ENCODE results near the gene GAGE10. TPM values are rescaled to one million over a fixed set of nuclear protein-coding genes. Genes with fewer than 3 reads are reported as not detected.

Gene GAGE10
- total RNA-seq, 4 donors from 2014 or later, result not detected

DNA sequence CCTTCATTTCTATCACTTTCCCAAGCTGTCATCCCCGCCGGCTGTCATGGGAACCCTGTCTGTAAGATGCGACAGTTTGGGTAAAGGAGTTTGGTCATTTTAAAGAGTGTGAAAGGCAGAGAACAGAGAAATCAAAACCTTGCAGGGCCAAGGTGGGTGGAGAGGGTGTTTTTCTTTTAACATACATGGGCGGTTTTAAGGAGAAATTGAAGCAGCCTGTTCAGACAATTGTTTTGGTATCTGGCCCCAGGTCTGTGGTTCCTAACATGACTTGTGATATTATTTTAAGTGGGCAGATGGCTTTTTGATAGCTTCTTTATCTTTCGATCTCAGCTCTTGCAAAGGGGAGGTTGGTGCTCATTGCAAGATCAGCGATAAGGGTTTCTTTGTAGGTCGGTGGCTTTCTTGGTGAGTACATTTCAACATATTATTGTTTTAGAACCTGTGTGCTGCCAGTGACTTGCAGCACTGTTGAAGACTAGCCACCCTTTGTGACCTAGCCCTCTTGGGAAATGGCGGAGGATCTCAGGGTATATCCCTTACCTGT lies 30.2 kb upstream of the GAGE10 start:
- Histone ChIP-seq H3K9me3 (no peaks in the 10 kb centered on the region), H3K4me3 (no peak overlapping the region), H3K4me1 (peaks cover 0 to 55% (median 7%) of the 10 kb centered on the region in 3 donors), H3K27me3 (no peaks in the 10 kb centered on the region), H3K27ac (no peak overlapping the region), H3K36me3 (no peaks in the 10 kb centered on the region)
- no peak for ATAC-seq
- 89% methylated on average over 4 of the region's 8 CpGs; no CpG with 5 or more reads in 1 of the 2 donors for WGBS, 2 donors (ENCODE audit: low coverage in 1 of 2)
- TF ChIP-seq POLR2A (IDR thresholded peaks at IDR 0.05) (no peak), EP300 (IDR thresholded peaks at IDR 0.05) (no peak), POLR2AphosphoS5 (IDR thresholded peaks at IDR 0.05) (no peak)
- TF ChIP-seq, protein P1, sequence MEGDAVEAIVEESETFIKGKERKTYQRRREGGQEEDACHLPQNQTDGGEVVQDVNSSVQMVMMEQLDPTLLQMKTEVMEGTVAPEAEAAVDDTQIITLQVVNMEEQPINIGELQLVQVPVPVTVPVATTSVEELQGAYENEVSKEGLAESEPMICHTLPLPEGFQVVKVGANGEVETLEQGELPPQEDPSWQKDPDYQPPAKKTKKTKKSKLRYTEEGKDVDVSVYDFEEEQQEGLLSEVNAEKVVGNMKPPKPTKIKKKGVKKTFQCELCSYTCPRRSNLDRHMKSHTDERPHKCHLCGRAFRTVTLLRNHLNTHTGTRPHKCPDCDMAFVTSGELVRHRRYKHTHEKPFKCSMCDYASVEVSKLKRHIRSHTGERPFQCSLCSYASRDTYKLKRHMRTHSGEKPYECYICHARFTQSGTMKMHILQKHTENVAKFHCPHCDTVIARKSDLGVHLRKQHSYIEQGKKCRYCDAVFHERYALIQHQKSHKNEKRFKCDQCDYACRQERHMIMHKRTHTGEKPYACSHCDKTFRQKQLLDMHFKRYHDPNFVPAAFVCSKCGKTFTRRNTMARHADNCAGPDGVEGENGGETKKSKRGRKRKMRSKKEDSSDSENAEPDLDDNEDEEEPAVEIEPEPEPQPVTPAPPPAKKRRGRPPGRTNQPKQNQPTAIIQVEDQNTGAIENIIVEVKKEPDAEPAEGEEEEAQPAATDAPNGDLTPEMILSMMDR (IDR thresholded peaks at IDR 0.05), result no peak

DNA sequence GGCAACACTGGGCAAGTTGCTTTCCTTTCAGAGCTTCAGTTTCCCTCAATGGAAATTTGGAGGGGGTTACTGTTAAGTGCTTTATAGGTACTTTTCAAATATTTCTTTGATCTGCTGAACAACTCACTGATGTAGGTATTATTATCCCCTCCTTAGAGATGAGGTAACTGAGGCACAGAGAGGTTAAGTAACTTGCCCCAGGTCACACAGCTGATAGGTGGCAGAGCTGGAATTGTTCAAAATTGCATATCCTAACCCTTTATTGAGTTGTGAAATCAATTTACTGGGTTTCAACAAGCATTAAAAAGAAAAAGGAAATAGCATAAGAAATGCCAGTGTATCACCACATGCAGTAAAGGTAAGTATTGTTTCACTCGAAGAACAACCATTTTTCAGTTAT lies 27.2 kb upstream of the GAGE10 start:
- TF ChIP-seq EP300 (IDR thresholded peaks at IDR 0.05), result no peak
- TF ChIP-seq POLR2A (IDR thresholded peaks at IDR 0.05), result no peak
- TF ChIP-seq, protein P1 (IDR thresholded peaks at IDR 0.05), result no peak
- no peak for TF ChIP-seq POLR2AphosphoS5 (IDR thresholded peaks at IDR 0.05)
- no peaks in the 10 kb centered on the region for H3K27me3 ChIP-seq
- H3K9me3 ChIP-seq, result no peaks in the 10 kb centered on the region
- no peak for ATAC-seq
- 33 to 100% methylated on average over 1 of the region's 1 CpG for WGBS, 2 donors (ENCODE audit: low coverage in 1 of 2)
- H3K36me3 ChIP-seq, result no peaks in the 10 kb centered on the region
- no peak overlapping the region for H3K27ac ChIP-seq
- peaks cover 0 to 45% (median 0%) of the 10 kb centered on the region in 3 donors for H3K4me1 ChIP-seq
- no peak overlapping the region for H3K4me3 ChIP-seq

DNA sequence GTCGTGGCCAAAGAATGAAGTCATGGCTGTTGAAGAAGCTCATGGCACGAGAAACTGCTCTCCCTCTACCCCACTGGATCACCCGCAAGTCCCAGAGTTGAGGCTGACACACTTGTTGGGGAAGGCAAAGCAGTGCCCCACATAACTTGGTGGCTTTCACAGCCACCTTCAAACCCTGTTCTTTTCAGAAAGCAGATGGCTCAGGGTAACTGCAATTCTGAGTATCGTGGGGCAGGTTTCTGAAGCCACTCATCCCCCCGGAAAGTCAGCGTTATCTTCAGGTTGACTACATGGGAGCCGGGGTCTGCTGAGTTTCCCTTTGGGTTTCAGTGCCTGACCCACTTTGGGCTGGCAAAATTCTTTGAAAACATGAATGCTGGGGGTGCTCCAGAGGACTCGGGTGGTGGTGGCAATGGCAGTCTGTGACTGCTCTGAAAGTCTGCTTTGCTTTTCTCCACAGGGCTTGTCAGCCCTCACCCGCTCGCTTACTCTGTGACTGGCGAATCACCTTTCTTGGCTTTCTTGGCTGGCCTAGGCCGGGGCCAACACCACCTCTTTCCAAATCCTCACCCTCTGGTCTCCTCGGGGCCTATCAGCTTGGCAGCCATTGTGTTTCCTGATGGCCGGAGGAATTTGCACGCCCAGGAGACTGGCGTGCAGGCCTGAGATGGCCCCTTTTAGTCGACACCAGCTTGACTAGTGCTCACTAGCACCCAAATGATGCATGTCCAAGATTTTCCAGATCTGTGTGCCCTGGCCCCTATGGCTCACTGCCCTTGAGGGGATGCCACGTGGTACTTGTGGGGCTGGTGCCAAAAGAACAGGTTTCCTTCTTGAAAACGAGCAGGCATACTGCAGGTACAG lies 26.5 kb upstream of the GAGE10 start:
- WGBS, 2 donors (ENCODE audit: low coverage in 1 of 2), result 36 to 67% methylated on average over 4 to 12 of the region's 19 CpGs
- no peak for TF ChIP-seq EP300 (IDR thresholded peaks at IDR 0.05)
- TF ChIP-seq, protein P1 (IDR thresholded peaks at IDR 0.05), result no peak
- H3K36me3 ChIP-seq, result no peaks in the 10 kb centered on the region
- no peak for ATAC-seq
- H3K27me3 ChIP-seq, result no peaks in the 10 kb centered on the region
- peak overlapping the region in 1 of 4 donors; percentile 9 for H3K27ac ChIP-seq
- H3K4me1 ChIP-seq, result peaks cover 0 to 38% (median 0%) of the 10 kb centered on the region in 3 donors
- H3K9me3 ChIP-seq, result no peaks in the 10 kb centered on the region
- no peak overlapping the region for H3K4me3 ChIP-seq

DNA sequence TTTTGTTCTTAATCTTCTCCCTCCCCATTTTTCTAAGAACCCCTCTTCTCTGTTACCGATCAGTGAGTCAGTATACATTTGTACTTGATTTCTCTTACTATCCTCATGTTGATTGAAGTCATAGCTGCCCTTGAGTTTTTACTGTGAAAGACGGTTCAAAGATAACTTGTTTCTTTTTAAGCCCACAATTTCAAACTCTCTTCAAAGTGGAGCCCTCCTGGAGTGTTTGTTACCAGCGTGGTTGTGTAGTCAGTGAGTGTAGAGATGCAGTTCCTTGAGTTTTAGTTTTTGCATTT lies 26.0 kb upstream of the GAGE10 start:
- no peaks in the 10 kb centered on the region for H3K9me3 ChIP-seq
- TF ChIP-seq EP300 (IDR thresholded peaks at IDR 0.05) (no peak), POLR2A (IDR thresholded peaks at IDR 0.05) (no peak), POLR2AphosphoS5 (IDR thresholded peaks at IDR 0.05) (no peak)
- TF ChIP-seq, protein P1 (IDR thresholded peaks at IDR 0.05), result no peak
- no peak overlapping the region for H3K27ac ChIP-seq
- H3K27me3 ChIP-seq, result no peaks in the 10 kb centered on the region
- peaks cover 0 to 32% (median 0%) of the 10 kb centered on the region in 3 donors for H3K4me1 ChIP-seq
- no peak overlapping the region for H3K4me3 ChIP-seq
- no peak for ATAC-seq
- no peaks in the 10 kb centered on the region for H3K36me3 ChIP-seq
- 63 to 73% methylated on average over 2 to 3 of the region's 3 CpGs for WGBS, 2 donors (ENCODE audit: low coverage in 1 of 2)

DNA sequence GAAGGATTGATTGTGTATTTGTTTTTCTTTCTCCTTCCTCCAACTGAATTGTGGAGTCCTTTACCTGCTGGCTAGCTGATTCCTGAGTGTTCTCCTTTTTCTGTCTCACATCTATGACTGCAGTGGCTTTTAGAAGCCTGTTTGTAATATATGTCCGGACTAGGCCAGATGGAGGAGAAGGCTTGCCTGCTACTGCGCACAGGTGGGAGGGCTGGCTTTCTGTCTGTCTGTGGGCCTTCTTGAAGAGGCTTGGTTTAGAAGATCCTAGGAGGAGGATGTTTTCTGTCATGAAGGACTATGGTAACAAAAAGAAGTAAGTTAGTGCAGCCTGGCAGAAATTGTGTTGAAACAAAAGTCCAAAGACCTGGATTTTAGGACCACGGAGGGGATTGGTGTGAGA lies 25.4 kb upstream of the GAGE10 start:
- Histone ChIP-seq H3K9me3 (no peaks in the 10 kb centered on the region), H3K4me1 (peaks cover 0 to 26% (median 0%) of the 10 kb centered on the region in 3 donors)
- no peak for TF ChIP-seq POLR2AphosphoS5 (IDR thresholded peaks at IDR 0.05)
- no peak for TF ChIP-seq POLR2A (IDR thresholded peaks at IDR 0.05)
- TF ChIP-seq, protein P1 (IDR thresholded peaks at IDR 0.05), result no peak
- no peak for TF ChIP-seq EP300 (IDR thresholded peaks at IDR 0.05)

More for the DNA sequence above, 25.4 kb upstream of the GAGE10 start:
- Histone ChIP-seq H3K36me3 (no peaks in the 10 kb centered on the region), H3K27ac (no peak overlapping the region), H3K4me3 (no peak overlapping the region), H3K27me3 (no peaks in the 10 kb centered on the region)
- 67 to 81% methylated on average over 1 to 3 of the region's 3 CpGs for WGBS, 2 donors (ENCODE audit: low coverage in 1 of 2)
- no peak for ATAC-seq

All from gastroesophageal sphincter (tissue), 4 donors.